HCT116 (cell line): ENCODE data around the gene CACNG5. TPM values are rescaled to one million over a fixed set of nuclear protein-coding genes. Genes with fewer than 3 reads are reported as not detected.

Source experiments
- ATAC-seq: fragments of 200-7000 bp; cut with Tn5 transposase; 2 replicates; pipeline ENCODE4 v1.9.1; 2020; ENCODE audit warnings: mild to moderate bottlenecking, moderate library complexity
- BruUV-seq: library from RNA; stranded (reverse); fragments of 400-500 nt; replicated peaks from 2 replicates; lab custom pipeline; 2021; lab: Mats Ljungman, UMichigan
- CTCF ChIA-PET: fragments of 300-600 bp; sonication (Branson Sonifier 250); formaldehyde crosslinking; loops from one replicate; lab custom pipeline; 2021; ENCODE audit warnings: antibody characterized with exemption; lab: Charles Lee
- POLR2A ChIA-PET: fragments of 300-600, 350-600 bp; sonication (Branson Sonifier 250); formaldehyde crosslinking; loops from one replicate; lab custom pipeline; 2021; ENCODE audit warnings: antibody characterized with exemption; lab: Charles Lee
- RAD21 ChIA-PET, 2 experiments: fragments of 300-600 bp; sonication (Branson Sonifier 250); formaldehyde crosslinking; loops; one replicate each; lab custom pipeline; 2023; ENCODE audit warnings: low total read pairs in 2 of 2; ENCODE audit not compliant: uncharacterized antibody in 2 of 2, unreplicated experiment in 2 of 2, low non-redundant PET in 1 of 2; lab: Charles Lee
- DNase-seq: peaks from one replicate; pipeline ENCODE4 v3.0.0-alpha.2; 2010; ENCODE audit warnings: low read depth, low spot score
- H2AFZ ChIP-seq: fragments of 200-600 bp; shearing (Covaris generic), sonication (generic); 2 replicates; pipeline ENCODE4 v1.6.1; 2017; ENCODE audit warnings: low read depth, mixed run types, mixed read lengths, antibody characterized with exemption, low read length; ENCODE audit not compliant: poor library complexity, severe bottlenecking
- H3K27ac ChIP-seq: 2 replicates; pipeline ENCODE4 v1.5.1; 2012; ENCODE audit warnings: low read depth, low read length
- H3K27me3 ChIP-seq: fragments of 200-600 bp; sonication (generic); 2 replicates; pipeline ENCODE4 v1.6.1; 2016; ENCODE audit warnings: mixed run types, low read length, mixed read lengths; ENCODE audit not compliant: insufficient read depth
- H3K36me3 ChIP-seq, 2 experiments: fragments of 200-500 bp in 1 of 2; fragments of 200-600 bp in 1 of 2; sonication (Bioruptor generic) in 1 of 2; sonication (generic) in 1 of 2; 2 replicates each; pipeline versions ENCODE4 v1.5.1 to v1.6.1; 2014 to 2016; ENCODE audit warnings: low read length in 2 of 2, inconsistent platforms in 1 of 2, mixed read lengths in 1 of 2, mixed run types in 1 of 2; ENCODE audit not compliant: insufficient read depth in 2 of 2, control insufficient read depth in 1 of 2
- H3K4me1 ChIP-seq, 2 experiments: fragments of 200-600 bp in 1 of 2; sonication (generic) in 1 of 2; 2 replicates each; pipeline versions ENCODE4 v1.5.1 to v1.6.1; 2012 to 2017; ENCODE audit warnings: low read length in 2 of 2, inconsistent platforms in 1 of 2, mild to moderate bottlenecking in 1 of 2, mixed read lengths in 1 of 2, mixed run types in 1 of 2, moderate library complexity in 1 of 2; ENCODE audit not compliant: insufficient read depth in 2 of 2, control insufficient read depth in 1 of 2
- H3K4me2 ChIP-seq: fragments of 200-600 bp; sonication (generic); 2 replicates; pipeline ENCODE4 v1.6.1; 2017; ENCODE audit warnings: mixed run types, low read length, mixed read lengths
- H3K4me3 ChIP-seq, 2 experiments: fragments of 200-600 bp in 1 of 2; sonication (generic) in 1 of 2; replicated peaks in 1 of 2; 2 replicates each; pipeline ENCODE4 v1.5.1; 2011 to 2016; ENCODE audit warnings: low read length in 2 of 2, control low read depth in 1 of 2, low read depth in 1 of 2, mild to moderate bottlenecking in 1 of 2, mixed read lengths in 1 of 2, mixed run types in 1 of 2
- H3K79me2 ChIP-seq: fragments of 200-600 bp; sonication (generic); 2 replicates; pipeline ENCODE4 v1.6.1; 2017; ENCODE audit warnings: mild to moderate bottlenecking, mixed run types, low read length, moderate library complexity, mixed read lengths; ENCODE audit not compliant: insufficient read depth
- H3K9ac ChIP-seq: fragments of 200-600 bp; sonication (generic); 2 replicates; pipeline ENCODE4 v1.6.1; 2016; ENCODE audit warnings: low read length, mixed read lengths
- H3K9me2 ChIP-seq: fragments of 200-600 bp; sonication (generic), shearing (Covaris generic); 2 replicates; pipeline ENCODE4 v1.6.1; 2017; ENCODE audit warnings: mixed run types, mild to moderate bottlenecking, moderate library complexity; ENCODE audit not compliant: insufficient read depth
- H3K9me3 ChIP-seq, 2 experiments: fragments of 200-500 bp in 1 of 2; fragments of 200-600 bp in 1 of 2; sonication (Bioruptor generic) in 1 of 2; sonication (generic) in 1 of 2; 2 replicates each; pipeline ENCODE4 v1.6.1; 2014 to 2017; ENCODE audit warnings: low read length in 2 of 2, mixed read lengths in 2 of 2, inconsistent platforms in 1 of 2, low read depth in 1 of 2, mild to moderate bottlenecking in 1 of 2, mixed run types in 1 of 2, moderate library complexity in 1 of 2; ENCODE audit not compliant: control insufficient read depth in 1 of 2, insufficient read depth in 1 of 2
- H4K20me1 ChIP-seq: fragments of 200-600 bp; sonication (generic), shearing (Covaris generic); 2 replicates; pipeline ENCODE4 v1.6.1; 2017; ENCODE audit warnings: mixed run types, mild to moderate bottlenecking, moderate library complexity; ENCODE audit not compliant: insufficient read depth
- CEBPB ChIP-seq: IDR thresholded peaks from 2 replicates; pipeline ENCODE4 v1.6.1; 2012; ENCODE audit warnings: low read depth
- EGR1 ChIP-seq: IDR thresholded peaks from 2 replicates; pipeline ENCODE4 v1.6.1; 2012; ENCODE audit warnings: low read depth
- EZH2 ChIP-seq: fragments of 200-600 bp; sonication (generic); IDR thresholded peaks from 2 replicates; pipeline ENCODE4 v1.6.1; 2017; ENCODE audit warnings: antibody characterized with exemption, mixed run types
- JUND ChIP-seq: IDR thresholded peaks from 2 replicates; pipeline ENCODE4 v1.6.1; 2012
- POLR2A ChIP-seq: IDR thresholded peaks from 2 replicates; pipeline ENCODE4 v1.7.0; 2011; ENCODE audit warnings: borderline replicate concordance; ENCODE audit not compliant: insufficient read depth, insufficient read length; ENCODE audit errors: extremely low read depth
- POLR2AphosphoS5 ChIP-seq: IDR thresholded peaks from 2 replicates; pipeline ENCODE4 v1.6.1; 2011; ENCODE audit warnings: mild to moderate bottlenecking, low read depth, low read length, moderate library complexity
- REST ChIP-seq: IDR thresholded peaks from 2 replicates; pipeline ENCODE4 v1.6.1; 2012; ENCODE audit warnings: low read depth
- SP1 ChIP-seq: IDR thresholded peaks from 2 replicates; pipeline ENCODE4 v1.6.1; 2012; ENCODE audit warnings: low read depth
- SRF ChIP-seq: IDR thresholded peaks from 2 replicates; pipeline ENCODE4 v1.6.1; 2012; ENCODE audit warnings: low read depth
- ZFX ChIP-seq: fragments of 450-650 bp; IDR thresholded peaks from 2 replicates; pipeline ENCODE4 v1.6.1; 2017
- ZNF274 ChIP-seq: fragments of 200-500 bp; sonication (Bioruptor generic); IDR thresholded peaks from 2 replicates; pipeline ENCODE4 v1.6.1; 2014; ENCODE audit warnings: mild to moderate bottlenecking, low read depth, low read length, inconsistent platforms
- intact Hi-C: fragments of 100-400 bp; cut with micrococcal nuclease; formaldehyde crosslinking; loops from 2 replicates; pipeline ENCODE4 v1.10.0; 2022
- total RNA-seq: library from RNA; stranded (reverse); gene quantifications from one replicate; pipeline ENCODE4 v1.2.1, GENCODE V29; 2021; ENCODE audit not compliant: unreplicated experiment

The CACNG5 gene
- total RNA-seq, 1 experiment from 2014 or later: not detected

- DNase-seq (no peak), ATAC-seq (no peak)
- RAD21 ChIA-PET: no interaction called here
- Histone ChIP-seq H3K27ac (no peak overlapping the region), H3K27me3 (no peaks in the 10 kb centered on the region), H3K79me2 (no peaks in the 10 kb centered on the region), H3K9ac (no peak overlapping the region), H3K4me2 (no peak overlapping the region), H4K20me1 (no peaks in the 10 kb centered on the region), H3K4me1 (peaks cover 4 to 11% of the 10 kb centered on the region in 2 experiments; a peak in 3 of 4 replicates), H3K36me3 (no peaks in the 10 kb centered on the region), H2AFZ (no peak overlapping the region), H3K9me2 (no peaks in the 10 kb centered on the region), H3K9me3 (no peaks in the 10 kb centered on the region), H3K4me3 (no peak overlapping the region)
- BruUV-seq: no TSS peak
- CTCF ChIA-PET: no interaction called here
- POLR2A ChIA-PET: no interaction called here
- TF ChIP-seq CEBPB: no peak
- TF ChIP-seq EZH2: no peak
- no peak for TF ChIP-seq REST
- no peak for TF ChIP-seq EGR1
- TF ChIP-seq POLR2AphosphoS5: no peak
- no peak for TF ChIP-seq SRF
- intact Hi-C loops: no loop called here
Measured at GRCh38 chr17:66929591-66929990, 94.7 kb downstream of the CACNG5 start.

DNA sequence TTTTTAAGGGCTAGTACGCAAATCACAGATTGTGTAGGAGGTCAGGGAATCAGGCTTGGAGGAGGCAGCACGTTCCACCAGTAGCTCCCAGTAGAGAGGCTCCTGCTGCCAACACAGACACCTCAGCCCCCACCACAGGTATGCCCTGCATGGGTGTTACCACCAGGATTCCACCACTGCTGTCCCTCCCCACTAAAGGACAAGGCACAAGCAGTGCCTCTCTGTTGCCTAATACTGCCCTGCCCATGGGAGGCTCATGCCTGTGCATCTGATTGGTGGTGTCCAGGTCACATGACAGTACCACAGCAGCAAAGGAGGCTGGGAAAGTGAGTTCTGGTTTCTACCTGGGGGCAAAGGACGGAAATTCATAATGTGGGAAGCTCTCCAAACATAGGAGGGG is 96.0 kb downstream of the CACNG5 start:
- Histone ChIP-seq H3K9me3 (no peaks in the 10 kb centered on the region; a peak in 1 of 4 replicates), H3K27ac (no peak overlapping the region), H3K27me3 (no peaks in the 10 kb centered on the region), H4K20me1 (no peaks in the 10 kb centered on the region), H3K9ac (no peak overlapping the region), H3K36me3 (no peaks in the 10 kb centered on the region), H3K4me2 (peak overlapping the region; percentile 30; the same call in 1 of the 2 replicates), H3K9me2 (no peaks in the 10 kb centered on the region), H3K4me1 (peaks cover 4 to 9% of the 10 kb centered on the region in 2 experiments; a peak in 3 of 4 replicates), H3K4me3 (no peak overlapping the region), H2AFZ (peak overlapping the region; percentile 41), H3K79me2 (no peaks in the 10 kb centered on the region)
- ChIA-PET CTCF (no interaction called here), POLR2A (no interaction called here), RAD21 (no interaction called here)
- intact Hi-C loops: no loop called here
- DNase-seq (peak; percentile 59), ATAC-seq (peak; percentile 97)
- no peak for TF ChIP-seq REST
- TF ChIP-seq ZFX: no peak
- TF ChIP-seq ZNF274: no peak
- TF ChIP-seq CEBPB: peak; percentile 90
- TF ChIP-seq JUND: no peak
- peak; percentile 77 for TF ChIP-seq SP1
- no peak for TF ChIP-seq POLR2A
- no TSS peak for BruUV-seq
